Cerebellar cortex (tissue), 1 donor: ENCODE measurements around the gene OR2C3.
A peak's percentile ranks its signal among the peaks of the same experiment; 100 is the strongest.
"Not testable (repeated sequence)": the region's sequence is repeated elsewhere in the genome, so short reads cannot be mapped to it uniquely, and the experiment has no call there.

Experiments
- DNase-seq: peaks from one replicate; pipeline ENCODE4 v3.0.0-alpha.2; 2015; ENCODE audit warnings: low spot score

OR2C3 gene

GRCh38 chr1:247536340-247536739 is at the start of gene OR2C3:
OR2C3 (minus strand) TSS chr1:247536440; CDS start chr1:247532511, 3,929 bp downstream.
- no peak for DNase-seq

DNA sequence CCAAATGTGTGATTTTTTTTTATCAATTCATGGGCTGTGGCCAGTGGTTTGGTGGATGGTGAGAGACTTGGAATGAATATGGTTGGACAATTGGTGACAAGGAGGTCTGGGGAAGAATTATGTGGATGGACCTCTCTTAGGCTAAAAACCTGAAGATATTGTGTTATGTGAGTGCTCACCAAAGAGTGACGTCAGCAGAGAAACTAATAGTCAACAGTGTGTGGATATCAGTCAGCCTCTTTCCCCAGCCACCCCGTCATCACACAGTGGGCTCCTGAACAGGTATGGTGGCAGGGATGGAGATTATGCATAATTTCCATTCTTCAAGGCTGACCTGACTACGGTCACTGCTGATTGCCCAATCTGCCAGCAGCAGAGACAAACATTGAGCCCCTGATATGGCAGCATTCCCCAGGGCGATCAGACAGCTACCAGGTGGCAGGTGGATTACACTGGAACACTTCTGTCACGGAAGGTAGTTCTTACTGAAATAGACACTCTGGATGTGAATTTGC is 42.8 kb upstream of the OR2C3 start:
- DNase-seq = no peak

GRCh38 chr1:247576514-247576913 is 40.3 kb upstream of the OR2C3 start:
- peak; percentile 17 for DNase-seq

DNA sequence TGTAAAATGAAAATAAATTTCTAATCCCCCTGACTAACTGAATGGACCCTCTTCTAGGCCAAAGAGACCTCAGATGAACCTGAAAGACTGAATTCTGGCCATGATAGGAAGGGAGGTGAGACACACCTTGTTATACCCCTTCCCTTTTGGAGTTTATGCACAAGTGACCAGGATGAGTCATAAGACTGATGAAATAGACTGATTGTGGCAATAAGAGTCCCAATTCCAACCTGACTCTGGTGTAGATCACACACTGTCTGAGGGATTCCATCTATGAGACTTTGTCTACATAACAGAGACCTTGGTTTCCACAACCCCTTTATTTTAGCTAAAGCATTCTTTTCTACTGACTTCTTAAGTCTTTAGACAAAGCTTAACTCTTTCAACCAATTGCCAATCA is 38.4 kb upstream of the OR2C3 start:
- DNase-seq = no peak

- no peak for DNase-seq
These were observed 38.0 kb upstream of the OR2C3 start for GRCh38 chr1:247574236-247574635.

DNA sequence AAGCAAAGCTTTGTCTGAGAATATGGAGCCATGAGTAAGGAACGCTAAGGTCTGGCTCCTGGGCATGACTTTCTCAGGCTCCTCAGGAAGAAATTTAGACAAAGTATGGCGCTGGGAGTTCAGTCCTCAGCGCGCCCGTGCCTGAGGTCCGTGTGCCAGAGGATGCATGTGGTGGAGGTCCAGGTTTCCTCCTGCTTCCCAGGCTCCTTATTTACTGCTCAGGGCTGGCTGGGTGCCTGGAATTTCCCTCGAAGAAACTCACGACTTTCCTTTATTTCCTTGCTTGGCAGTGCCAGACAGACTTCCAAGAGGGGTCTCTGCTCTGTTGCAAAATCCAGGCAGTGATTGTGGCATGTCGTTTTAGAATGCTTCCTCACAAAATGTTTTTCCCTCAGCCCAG is 26.0 kb upstream of the OR2C3 start:
- no peak for DNase-seq

DNA sequence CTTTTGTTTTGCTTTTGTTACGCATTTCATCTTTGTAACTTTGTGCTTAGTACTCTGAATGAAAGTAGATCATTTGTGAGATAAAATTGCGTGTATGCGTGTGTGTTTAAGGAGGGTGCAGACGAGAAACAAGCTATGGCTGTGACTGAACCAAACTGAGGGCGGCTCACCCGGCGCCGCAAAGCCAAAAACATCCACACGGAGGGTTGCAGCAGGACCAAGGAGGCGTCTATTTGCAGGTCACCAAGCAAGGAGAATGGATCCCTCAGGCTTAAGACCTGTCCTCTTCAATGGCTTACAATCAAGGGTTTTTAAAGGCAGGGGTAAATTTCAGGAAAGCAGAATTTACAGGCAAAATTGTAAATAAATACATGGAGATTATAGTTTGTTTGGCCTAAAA is 25.5 kb upstream of the OR2C3 start:
- no peak for DNase-seq

GRCh38 chr1:247557926-247558674 is 21.9 kb upstream of the OR2C3 start:
- DNase-seq = no peak

GRCh38 chr1:247552231-247552630 is 16.0 kb upstream of the OR2C3 start:
- no peak for DNase-seq

GRCh38 chr1:247551721-247552120 is 15.5 kb upstream of the OR2C3 start:
- no peak for DNase-seq

DNA sequence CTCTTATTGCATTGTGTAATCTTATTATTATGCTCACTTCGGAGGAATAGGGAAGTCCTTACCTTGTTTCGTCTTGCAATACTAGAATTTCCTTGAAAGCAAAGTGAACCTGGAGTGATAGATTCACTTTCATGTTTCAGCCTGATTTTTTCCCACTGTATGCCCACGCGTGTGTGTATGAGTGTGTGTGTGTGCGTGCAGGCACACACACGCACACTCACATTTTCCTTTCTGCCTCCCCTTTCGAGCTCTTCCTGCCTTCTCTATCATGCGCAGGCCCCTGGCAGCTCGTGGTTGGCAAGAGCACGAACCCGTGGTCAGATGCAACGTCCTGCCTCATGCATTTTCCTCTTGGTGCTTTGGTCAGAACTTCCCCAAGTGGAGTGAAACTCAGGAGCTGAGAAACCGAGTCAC is 12.5 kb upstream of the OR2C3 start, which contains the start of gene GCSAML:
Gene GCSAML (plus strand): TSS at position 366 of the 414 bp plus-strand sequence. CDS start 58 bp downstream, outside the sequence.
- no peak for DNase-seq

GRCh38 chr1:247548092-247548491 is 11.9 kb upstream of the OR2C3 start:
- DNase-seq = no peak

DNA sequence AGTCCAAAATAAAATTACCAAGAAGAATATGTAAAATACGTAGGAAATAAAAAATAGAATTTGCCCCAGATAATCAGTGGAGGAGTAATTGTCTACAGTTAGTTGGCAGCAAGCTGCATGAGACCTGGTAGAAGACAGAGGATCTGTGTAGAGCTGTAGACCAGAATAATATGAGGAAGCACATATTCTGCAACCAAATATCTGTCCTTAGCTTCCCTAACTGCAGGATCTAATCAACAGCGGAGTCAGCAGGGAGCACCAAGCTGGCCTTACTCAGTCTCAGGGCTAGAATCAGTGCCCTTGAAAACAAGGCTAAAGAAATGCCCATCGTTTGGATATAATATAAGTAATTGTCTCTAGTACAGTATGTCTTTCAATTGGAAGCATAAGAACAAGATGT is 6.6 kb upstream of the OR2C3 start:
- DNase-seq = no peak

DNA sequence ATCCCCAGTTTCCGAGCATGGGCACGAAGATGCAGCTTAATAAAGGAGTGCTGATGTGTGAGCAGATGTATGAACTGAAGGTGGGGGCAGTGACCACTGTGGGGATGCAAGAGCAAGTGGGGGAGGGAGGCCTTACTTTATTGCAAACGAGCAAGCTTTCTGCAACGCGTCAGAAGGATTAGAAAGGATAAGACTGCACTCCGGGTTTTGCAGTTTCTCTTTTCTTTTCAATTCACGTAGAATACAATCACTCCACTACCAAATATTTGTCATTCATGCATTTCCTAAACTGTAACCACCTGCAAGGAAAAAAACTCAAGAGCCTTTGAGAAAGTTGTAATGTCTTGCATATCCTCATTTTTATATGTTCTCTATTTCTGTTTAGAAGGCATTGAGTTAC is 4.3 kb upstream of the OR2C3 start:
- no peak for DNase-seq

DNA sequence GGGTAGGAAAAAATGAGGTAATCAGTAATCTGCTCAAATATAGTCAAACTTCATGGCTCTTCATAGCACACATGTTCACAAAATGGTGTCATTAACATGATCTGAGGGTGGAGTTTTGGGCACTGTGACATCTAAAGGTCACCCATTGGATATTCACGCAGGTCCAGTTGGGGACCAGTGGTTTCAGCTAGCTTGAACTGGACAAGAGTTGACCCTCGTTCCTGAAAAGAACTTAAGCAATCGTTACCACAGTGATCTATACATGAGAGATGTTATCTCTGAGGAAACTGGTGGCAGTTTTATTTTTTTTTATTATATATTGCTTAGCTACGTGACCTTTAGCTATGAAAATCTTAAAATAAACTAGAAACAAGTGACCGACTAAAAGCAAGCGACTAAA is 3.0 kb upstream of the OR2C3 start:
- no peak for DNase-seq

DNA sequence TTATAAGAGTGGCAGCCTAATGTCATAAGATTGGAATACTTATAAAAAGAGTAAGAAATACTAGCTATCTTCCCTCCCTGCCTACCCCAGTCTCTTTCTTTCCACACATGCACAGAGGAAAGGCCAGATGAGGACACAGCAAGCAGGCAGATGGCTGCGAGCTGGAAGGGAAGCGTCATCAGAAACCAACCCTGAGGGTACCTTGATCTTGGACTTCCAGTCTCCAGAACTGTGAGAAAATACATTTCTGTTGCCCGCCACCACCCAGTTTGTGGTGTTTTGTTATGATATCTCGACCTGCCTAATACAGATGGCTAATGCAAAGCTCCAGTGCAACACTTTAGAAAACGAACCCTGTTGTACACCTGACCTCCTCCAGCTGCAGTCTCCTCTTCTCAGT is 2.3 kb upstream of the OR2C3 start:
- DNase-seq = no peak

- no peak for DNase-seq
These were observed 838 bp downstream of the OR2C3 start for GRCh38 chr1:247535402-247535801.

DNA sequence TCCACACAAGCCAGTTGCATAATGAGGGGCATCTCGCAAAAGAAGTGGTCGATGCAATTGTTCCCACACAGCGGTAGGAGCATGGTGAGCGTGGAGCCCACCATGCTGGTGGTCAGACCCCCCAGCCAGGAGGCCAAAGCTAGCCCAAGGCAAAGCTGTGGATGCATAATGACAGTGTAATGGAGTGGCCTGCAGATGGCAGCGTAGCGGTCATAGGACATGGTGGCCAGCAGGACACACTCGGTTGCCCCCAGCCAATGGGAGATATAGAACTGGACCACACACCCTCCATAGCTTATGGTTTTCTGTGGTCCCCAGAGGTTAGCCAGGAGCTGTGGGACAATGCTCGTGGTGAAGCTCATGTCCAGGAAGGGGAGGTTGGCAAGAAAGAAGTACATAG is 4.3 kb downstream of the OR2C3 start:
- DNase-seq = no peak

DNA sequence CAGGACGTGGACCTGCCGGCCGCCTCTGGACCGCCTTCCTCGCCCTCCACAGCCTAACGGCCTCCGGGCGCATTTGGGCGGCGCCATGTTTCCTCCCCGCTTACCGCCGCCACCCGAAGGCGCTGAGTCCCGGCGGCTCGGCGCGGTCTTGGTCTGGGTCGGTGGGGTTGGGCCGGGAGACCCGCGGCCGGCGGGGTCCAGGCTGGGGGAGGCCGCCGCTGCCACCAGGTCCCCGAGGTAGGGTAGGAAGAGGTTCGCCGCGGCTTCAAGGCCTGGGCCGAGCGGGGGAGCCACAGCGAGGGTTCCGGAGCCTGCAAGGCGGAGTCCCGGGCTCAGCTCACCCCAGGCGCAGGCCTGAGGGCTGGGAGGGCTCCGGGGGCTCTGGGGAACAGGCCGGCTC is 5.5 kb downstream of the OR2C3 start:
- DNase-seq = no peak

DNA sequence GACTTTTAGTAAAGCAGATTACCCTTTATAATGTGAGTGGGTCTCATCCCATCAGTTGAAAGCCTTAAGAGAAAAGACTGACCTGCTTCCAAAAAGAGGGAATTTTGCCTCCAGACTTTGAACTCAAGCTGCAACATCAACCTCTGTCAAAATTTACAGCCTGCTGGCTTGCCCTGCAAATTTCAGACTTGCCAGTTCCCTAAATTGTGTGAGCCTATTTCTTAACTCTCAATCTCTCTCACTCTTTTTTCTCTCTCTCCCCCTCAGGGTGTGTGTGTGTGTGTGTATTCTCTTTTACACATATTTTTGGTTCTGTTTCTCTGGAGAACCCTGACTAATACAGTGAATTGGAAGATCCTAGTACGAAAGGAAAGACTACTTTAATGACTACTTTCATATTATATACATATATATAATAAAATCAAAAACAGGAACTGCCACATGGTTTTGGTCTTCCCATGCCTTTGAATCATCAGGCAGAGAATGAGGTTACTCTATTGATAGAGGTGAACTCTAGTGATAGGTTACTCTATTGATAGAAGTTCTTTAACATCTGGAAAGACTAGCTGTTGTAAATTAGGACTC is 6.4 kb downstream of the OR2C3 start:
- no peak for DNase-seq

DNA sequence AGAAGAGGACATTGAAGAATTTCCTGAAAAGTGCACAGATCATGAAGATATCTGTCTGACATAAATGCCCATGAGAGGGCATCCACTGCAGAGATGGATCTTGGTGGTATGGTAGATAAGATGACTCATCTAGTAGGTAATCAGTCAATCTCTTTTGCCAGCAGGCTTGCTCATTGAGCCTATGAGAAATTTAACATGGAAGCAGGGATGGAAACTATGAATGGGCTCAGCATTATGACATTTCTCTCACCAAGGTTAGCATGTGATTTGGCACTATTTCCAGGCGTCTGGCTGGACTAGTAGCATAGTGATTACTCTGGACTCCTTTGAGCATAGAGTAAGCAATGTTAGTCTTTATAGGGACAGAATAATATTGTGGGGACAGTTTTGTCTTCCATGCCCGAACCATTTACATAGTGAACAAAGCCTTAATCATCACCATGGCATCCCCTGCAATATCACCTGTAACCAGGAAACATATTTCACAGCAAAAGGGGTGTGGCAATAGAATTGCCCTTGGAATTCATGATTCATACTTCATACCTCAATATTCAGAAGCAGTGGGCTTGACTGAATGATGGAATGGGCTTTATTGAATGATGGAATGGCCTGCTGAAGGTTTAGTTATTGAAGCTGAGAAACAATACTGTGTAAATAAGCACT is 7.3 kb downstream of the OR2C3 start:
- DNase-seq = no peak

GRCh38 chr1:247521886-247522285 is 14.4 kb downstream of the OR2C3 start:
- DNase-seq = not testable (repeated sequence)

DNA sequence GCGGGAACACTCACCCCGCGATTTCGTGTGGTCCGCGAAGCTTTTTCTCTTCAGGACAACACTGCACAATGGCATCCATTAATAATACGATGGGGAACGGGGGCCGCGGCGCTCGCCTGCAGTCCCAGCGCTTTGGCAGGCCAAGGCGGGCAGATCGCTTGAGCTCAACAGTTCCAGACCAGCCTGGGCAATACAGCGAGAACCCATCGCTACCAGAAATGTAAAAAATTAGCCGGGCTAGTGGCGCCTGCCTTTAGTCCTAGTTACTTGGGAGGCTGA is 17.7 kb downstream of the OR2C3 start:
- DNase-seq = no peak
